Hepatocyte (in vitro differentiated cells): ENCODE data around the gene SCP2.

Source experiments
- EZH2 ChIP-seq: fragments of 200-600 bp; sonication (generic); IDR thresholded peaks from 2 replicates; pipeline ENCODE4 v1.6.1; 2016; ENCODE audit warnings: antibody characterized with exemption, mild to moderate bottlenecking, borderline replicate concordance
- EZH2phosphoT487 ChIP-seq: fragments of 200-600 bp; sonication (generic); IDR thresholded peaks from one replicate; pipeline ENCODE4 v1.6.1; 2018; ENCODE audit warnings: antibody characterized with exemption, mild to moderate bottlenecking, low read depth, moderate library complexity; ENCODE audit not compliant: unreplicated experiment, severe bottlenecking
- TF ChIP-seq, protein P1 (sequence below): fragments of 200-600 bp; sonication (generic); IDR thresholded peaks from 2 replicates; pipeline ENCODE4 v1.5.1; 2016; ENCODE audit warnings: antibody characterized with exemption, mild to moderate bottlenecking; ENCODE audit not compliant: poor library complexity

DNA sequence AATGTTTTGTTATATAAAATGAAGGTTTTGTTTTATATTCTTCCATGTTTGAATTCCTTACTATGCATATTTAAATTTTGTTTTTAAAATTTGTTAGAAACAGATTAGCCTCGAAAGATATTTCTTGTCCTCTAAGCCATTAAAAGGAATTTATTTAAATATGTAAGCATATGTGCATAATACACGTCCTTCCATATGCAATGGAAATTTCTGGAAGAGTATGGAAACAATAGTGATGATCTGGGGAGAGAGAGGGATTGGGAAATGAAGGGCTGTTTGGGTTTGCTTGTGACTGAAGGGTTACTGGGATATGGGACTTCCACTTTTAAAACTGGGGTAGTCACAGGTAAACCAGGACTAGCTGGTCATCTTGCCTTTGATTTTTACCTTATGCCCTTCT lies 26.7 kb upstream of the SCP2 start:
- TF ChIP-seq, protein P1, sequence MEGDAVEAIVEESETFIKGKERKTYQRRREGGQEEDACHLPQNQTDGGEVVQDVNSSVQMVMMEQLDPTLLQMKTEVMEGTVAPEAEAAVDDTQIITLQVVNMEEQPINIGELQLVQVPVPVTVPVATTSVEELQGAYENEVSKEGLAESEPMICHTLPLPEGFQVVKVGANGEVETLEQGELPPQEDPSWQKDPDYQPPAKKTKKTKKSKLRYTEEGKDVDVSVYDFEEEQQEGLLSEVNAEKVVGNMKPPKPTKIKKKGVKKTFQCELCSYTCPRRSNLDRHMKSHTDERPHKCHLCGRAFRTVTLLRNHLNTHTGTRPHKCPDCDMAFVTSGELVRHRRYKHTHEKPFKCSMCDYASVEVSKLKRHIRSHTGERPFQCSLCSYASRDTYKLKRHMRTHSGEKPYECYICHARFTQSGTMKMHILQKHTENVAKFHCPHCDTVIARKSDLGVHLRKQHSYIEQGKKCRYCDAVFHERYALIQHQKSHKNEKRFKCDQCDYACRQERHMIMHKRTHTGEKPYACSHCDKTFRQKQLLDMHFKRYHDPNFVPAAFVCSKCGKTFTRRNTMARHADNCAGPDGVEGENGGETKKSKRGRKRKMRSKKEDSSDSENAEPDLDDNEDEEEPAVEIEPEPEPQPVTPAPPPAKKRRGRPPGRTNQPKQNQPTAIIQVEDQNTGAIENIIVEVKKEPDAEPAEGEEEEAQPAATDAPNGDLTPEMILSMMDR: no peak
- TF ChIP-seq EZH2 (no peak), EZH2phosphoT487 (no peak)
